ENCODE data around the gene NBPF1.
"Not testable (repeated sequence)": the region's sequence is repeated elsewhere in the genome, so short reads cannot be mapped to it uniquely, and the experiment has no call there.

GRCh38 chr1:16641159-16641975 lies 28.0 kb upstream of the NBPF1 start:
- TF ChIP-seq CTCF, EZH2, EZH2phosphoT487 (IDR thresholded peaks at IDR 0.05): not testable (repeated sequence)

All from neural progenitor cell (in vitro differentiated cells).